SK-N-MC (cell line): Measurements from ENCODE around the gene TMEM115.

Source experiments
- EZH2 ChIP-seq: fragments of 200-600 bp; sonication (generic); IDR thresholded peaks from one replicate; pipeline ENCODE4 v1.6.1; 2017; ENCODE audit warnings: antibody characterized with exemption
- FOXP2 ChIP-seq: optimal IDR thresholded peaks from 2 replicates; pipeline ENCODE3; 2011; ENCODE audit warnings: mild to moderate bottlenecking, moderate library complexity; ENCODE audit not compliant: insufficient read depth; ENCODE audit errors: extremely low read length, control extremely low read depth
- POLR2AphosphoS5 ChIP-seq: IDR thresholded peaks from 2 replicates; pipeline ENCODE4 v1.6.1; 2012; ENCODE audit warnings: mild to moderate bottlenecking, low read depth, low read length, borderline replicate concordance

GRCh38 chr3:50331364-50331907 lies 27.9 kb downstream of the TMEM115 start:
- TF ChIP-seq POLR2AphosphoS5 (no peak), EZH2 (no peak), FOXP2 (no peak)
